Activated CD4-positive, alpha-beta memory T cell treated with anti-CD3 and anti-CD28 coated beads, Interleukin-2, amount 10 ng/mL, durations not matched to agents 7 days and 5 days (primary cell): ENCODE data around the gene ARHGAP36. TPM values are rescaled to one million over a fixed set of nuclear protein-coding genes. Genes with fewer than 3 reads are reported as not detected.

ENCODE experiments used
- CTCF ChIA-PET: fragments of 350-600 bp; sonication (Branson Sonifier 250); formaldehyde crosslinking; loops from one replicate; lab custom pipeline; 2021; ENCODE audit warnings: antibody characterized with exemption, inconsistent platforms; lab: Charles Lee
- POLR2A ChIA-PET: fragments of 350-600 bp; sonication (Branson Sonifier 250); formaldehyde crosslinking; loops from one replicate; lab custom pipeline; 2021; ENCODE audit warnings: antibody characterized with exemption; lab: Charles Lee
- DNase-seq: peaks from one replicate; pipeline ENCODE4 v3.0.0-alpha.2; 2020
- H3K27ac Mint-ChIP-seq: one replicate; pipeline ENCODE4 v1.8.0; 2021; ENCODE audit warnings: mild to moderate bottlenecking, mixed read lengths
- H3K27me3 Mint-ChIP-seq: one replicate; pipeline ENCODE4 v1.8.0; 2021; ENCODE audit warnings: mixed read lengths
- H3K36me3 Mint-ChIP-seq: one replicate; pipeline ENCODE4 v1.8.0; 2021; ENCODE audit warnings: low read depth, mixed read lengths
- H3K4me1 Mint-ChIP-seq: one replicate; pipeline ENCODE4 v1.8.0; 2021; ENCODE audit warnings: mixed read lengths
- H3K4me3 Mint-ChIP-seq: one replicate; pipeline ENCODE4 v1.8.0; 2021; ENCODE audit warnings: mild to moderate bottlenecking, mixed read lengths
- H3K9me3 Mint-ChIP-seq: one replicate; pipeline ENCODE4 v1.8.0; 2021; ENCODE audit warnings: mixed read lengths
- total RNA-seq, 2 experiments: library from RNA; stranded (reverse); gene quantifications; one replicate each; pipeline ENCODE4 v1.2.3, GENCODE V29; 2021

Gene ARHGAP36
- total RNA-seq, 2 experiments from 2014 or later: not detected

DNA sequence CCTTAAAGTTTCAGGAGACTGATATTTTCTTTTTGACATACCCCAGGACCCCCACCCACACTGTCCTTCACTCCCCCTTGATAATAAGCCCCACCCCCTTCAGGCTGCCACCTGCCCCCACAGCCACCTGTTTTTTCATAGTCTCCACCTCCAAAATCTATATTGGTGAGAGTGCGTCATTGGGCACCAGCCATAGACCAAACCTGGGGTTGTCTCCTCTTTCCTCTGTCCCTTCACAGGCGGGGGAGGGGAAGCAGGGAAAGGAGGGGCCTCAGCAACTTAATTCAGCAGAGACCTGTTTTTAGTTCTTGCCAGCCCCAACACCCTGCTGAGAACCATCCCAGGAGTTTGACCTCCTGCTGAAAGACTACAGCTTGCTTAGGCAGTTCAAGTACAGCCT is 1.1 kb downstream of the ARHGAP36 start:
- no peak for DNase-seq
- ChIA-PET POLR2A (no interaction called here), CTCF (no interaction called here)
- no peaks in the 10 kb centered on the region for H3K36me3 Mint-ChIP-seq
- peaks cover 21% of the 10 kb centered on the region for H3K27me3 Mint-ChIP-seq
- no peaks in the 10 kb centered on the region for H3K9me3 Mint-ChIP-seq
- no peak overlapping the region for H3K4me3 Mint-ChIP-seq
- no peaks in the 10 kb centered on the region for H3K4me1 Mint-ChIP-seq
- no peak overlapping the region for H3K27ac Mint-ChIP-seq

DNA sequence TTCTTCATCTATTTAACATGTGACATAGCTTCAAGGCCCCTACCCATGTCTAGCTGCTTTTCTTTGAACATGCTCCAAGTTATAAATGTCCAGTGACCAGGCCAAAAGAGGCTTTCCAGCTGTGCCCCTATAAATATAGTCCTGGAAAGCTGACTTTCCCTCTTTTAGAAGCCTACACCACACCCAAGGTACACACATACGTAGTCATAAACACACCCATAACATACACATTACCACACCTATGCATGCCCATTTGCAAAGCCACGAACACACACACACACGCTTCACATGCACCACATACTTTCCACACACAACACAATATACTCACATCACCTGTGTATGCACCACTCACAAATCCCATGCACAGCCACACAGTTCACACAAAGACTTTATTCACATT is 2.0 kb downstream of the ARHGAP36 start:
- Mint-ChIP-seq H3K4me3 (no peak overlapping the region), H3K27me3 (peaks cover 21% of the 10 kb centered on the region), H3K4me1 (no peaks in the 10 kb centered on the region), H3K27ac (no peak overlapping the region), H3K9me3 (no peaks in the 10 kb centered on the region), H3K36me3 (no peaks in the 10 kb centered on the region)
- DNase-seq: no peak
- CTCF ChIA-PET: no interaction called here
- POLR2A ChIA-PET: no interaction called here

DNA sequence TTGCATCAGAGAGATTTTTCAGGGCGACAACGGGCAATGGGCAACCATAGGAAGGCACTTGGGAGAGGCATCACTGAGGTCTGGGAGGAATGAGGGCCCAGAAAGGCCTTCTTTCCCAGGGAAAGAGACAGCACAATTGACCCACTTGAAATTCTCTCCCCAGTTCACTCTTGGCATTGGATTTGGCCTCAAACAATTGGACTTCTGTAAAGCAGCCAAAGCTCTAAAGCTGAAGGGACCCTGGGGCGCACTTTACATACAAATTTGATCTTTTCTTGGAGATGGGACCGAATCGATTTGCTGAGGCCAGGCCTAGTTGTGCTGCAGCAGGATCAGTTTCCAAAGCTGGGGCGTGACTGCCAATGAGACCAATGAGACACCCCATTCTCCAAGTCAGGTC is 3.2 kb downstream of the ARHGAP36 start:
- POLR2A ChIA-PET: no interaction called here
- peaks cover 21% of the 10 kb centered on the region for H3K27me3 Mint-ChIP-seq
- H3K36me3 Mint-ChIP-seq: no peaks in the 10 kb centered on the region
- no peak overlapping the region for H3K27ac Mint-ChIP-seq
- no peaks in the 10 kb centered on the region for H3K9me3 Mint-ChIP-seq
- no peak overlapping the region for H3K4me3 Mint-ChIP-seq
- no peak for DNase-seq
- CTCF ChIA-PET: no interaction called here
- H3K4me1 Mint-ChIP-seq: no peaks in the 10 kb centered on the region

DNA sequence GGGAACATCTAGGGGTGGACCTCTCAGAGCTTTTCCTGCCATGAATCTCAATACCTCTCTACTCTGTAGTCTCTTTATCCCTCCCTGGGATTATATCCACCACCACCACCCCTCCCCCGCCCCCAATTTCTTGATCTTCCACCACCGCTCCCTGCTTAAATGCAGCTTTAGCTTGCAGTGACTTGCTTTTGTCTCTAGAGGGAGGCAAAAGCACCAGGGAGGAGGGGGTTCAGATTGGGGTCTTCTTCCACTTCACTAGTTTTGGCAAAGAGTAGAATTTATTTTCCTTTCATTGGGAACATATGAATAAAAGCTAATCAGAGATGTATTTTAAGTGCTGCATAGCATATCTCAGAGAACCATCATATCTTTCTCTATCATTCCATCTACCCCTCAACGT is 5.5 kb downstream of the ARHGAP36 start:
- H3K27me3 Mint-ChIP-seq: peaks cover 25% of the 10 kb centered on the region
- H3K4me1 Mint-ChIP-seq: no peaks in the 10 kb centered on the region
- CTCF ChIA-PET: no interaction called here
- DNase-seq: no peak
- no peak overlapping the region for H3K4me3 Mint-ChIP-seq
- no peaks in the 10 kb centered on the region for H3K9me3 Mint-ChIP-seq
- POLR2A ChIA-PET: no interaction called here
- H3K27ac Mint-ChIP-seq: no peak overlapping the region
- H3K36me3 Mint-ChIP-seq: no peaks in the 10 kb centered on the region

DNA sequence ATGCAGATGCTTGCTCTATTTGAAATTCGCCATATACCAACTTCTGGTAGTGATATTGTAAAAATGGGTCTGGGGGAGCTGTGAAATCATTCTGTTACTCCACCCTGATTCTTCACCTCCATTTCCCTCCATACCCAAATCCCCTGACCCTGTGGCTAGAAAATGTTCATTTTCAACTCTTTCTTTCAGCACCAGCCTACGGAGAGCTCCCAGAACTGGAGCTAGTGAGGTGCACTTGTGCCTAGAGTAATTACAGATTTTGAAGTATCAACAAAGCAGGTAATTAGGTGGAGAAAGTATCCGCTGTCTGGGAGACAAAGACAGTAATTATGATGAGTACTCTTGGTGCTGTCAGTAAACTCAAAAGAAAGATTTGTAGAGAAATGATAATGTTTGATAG is 8.1 kb downstream of the ARHGAP36 start:
- Mint-ChIP-seq H3K4me3 (no peak overlapping the region), H3K36me3 (no peaks in the 10 kb centered on the region), H3K9me3 (no peaks in the 10 kb centered on the region), H3K27me3 (peaks cover 22% of the 10 kb centered on the region), H3K27ac (no peak overlapping the region), H3K4me1 (no peaks in the 10 kb centered on the region)
- CTCF ChIA-PET: no interaction called here
- DNase-seq: no peak
- POLR2A ChIA-PET: no interaction called here

DNA sequence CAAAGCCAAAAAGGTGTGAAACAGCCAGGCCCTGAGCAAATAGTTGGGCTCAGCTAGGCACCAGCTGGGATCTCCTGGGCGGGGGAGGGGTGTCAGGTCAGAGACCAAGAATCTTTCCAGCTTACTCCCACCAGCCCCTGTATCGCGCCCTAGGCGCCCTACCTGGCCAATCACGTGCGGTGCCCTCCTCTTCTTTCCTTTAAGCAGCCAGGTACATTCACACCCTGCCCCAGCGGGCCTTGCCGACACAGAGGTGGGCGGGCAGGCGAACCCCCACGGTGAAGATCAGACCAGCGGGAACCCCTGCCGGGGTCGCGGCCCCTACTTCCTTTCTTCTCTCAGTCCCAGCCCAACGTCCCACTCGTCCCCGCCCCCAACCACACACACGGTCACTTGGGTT is 9.1 kb downstream of the ARHGAP36 start:
- CTCF ChIA-PET: no interaction called here
- H3K27me3 Mint-ChIP-seq: peaks cover 29% of the 10 kb centered on the region
- no peaks in the 10 kb centered on the region for H3K4me1 Mint-ChIP-seq
- POLR2A ChIA-PET: no interaction called here
- H3K27ac Mint-ChIP-seq: no peak overlapping the region
- H3K4me3 Mint-ChIP-seq: no peak overlapping the region
- H3K36me3 Mint-ChIP-seq: no peaks in the 10 kb centered on the region
- no peak for DNase-seq
- no peaks in the 10 kb centered on the region for H3K9me3 Mint-ChIP-seq

DNA sequence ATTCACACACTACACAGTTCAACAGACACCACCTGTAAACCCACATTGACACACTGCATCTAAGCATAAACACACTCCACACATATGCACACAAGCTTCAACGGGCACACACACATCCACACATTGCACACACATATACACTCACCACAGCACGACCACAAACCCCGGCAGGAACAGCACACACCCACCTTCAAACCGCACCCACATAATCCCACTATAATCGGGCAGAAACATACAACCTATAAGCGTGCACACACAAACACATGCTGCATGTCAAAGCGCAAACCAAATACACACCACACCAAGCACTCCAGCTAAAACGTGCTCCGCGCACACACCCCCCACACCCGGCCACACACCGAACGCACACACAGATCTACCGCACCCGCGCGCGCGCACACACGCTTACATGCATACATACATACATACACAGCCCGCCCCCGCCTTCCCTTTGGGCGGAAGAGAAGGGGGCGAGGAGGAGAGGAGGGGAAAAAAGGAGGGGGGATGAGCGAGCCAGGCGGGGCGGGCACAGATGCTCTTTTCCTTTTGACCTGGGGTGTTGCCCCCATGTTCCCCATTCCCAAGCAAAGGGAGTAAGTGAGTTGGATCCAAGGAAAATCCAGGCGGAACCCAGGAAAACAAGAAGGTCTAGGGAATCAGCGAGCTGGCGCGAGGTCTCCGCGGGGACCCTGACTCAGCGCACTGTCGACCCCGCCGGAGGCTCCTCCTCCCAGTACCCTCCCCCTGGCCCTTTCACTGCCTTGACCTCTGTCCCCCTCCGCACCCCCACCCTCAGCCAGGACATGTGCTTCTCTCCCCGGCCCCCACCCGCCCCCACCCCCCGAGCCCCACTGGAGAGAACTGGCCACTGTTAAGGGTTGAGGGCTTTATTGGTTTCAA is 9.9 kb downstream of the ARHGAP36 start:
- Mint-ChIP-seq H3K27me3 (peaks cover 33% of the 10 kb centered on the region), H3K4me3 (no peak overlapping the region), H3K27ac (no peak overlapping the region), H3K4me1 (no peaks in the 10 kb centered on the region), H3K9me3 (no peaks in the 10 kb centered on the region), H3K36me3 (no peaks in the 10 kb centered on the region)
- DNase-seq: no peak
- POLR2A ChIA-PET: no interaction called here
- CTCF ChIA-PET: no interaction called here

DNA sequence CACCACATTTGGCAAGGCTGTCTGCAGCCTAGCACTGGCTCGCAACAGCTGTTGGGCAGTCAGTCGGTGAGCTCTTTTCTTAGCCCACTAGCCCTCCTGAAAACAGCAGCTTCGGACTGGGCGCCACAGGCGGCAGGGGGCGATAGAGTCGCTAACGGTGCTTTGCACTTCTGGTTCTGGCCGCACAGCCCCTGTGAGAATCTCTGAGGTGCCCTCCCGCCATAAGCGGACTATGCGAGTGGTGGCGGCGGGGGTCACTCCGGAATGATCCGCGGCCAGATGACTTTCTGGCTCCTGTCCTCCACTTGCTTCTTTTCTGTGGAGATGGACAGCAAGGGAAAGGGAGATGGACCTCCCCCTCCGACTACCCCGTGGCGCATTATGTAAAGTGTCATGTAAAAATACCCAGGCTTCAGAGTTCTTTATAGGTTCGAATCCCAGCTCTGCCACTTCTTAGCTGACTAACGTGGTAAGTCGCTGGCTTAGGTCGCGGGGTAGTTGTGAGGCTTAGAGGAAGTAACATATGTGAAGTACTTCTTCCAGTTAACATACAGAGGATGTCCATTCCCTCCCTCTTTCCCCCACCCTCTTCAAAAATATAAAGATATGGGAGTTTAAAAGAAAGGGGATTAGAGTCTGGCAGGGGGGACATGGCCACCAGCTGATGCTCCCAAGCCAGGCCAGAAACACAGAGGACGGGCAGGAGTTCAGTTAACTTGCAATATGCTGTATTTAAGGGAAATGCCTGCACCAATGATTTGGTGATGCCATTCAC is 11.0 kb downstream of the ARHGAP36 start:
- H3K27me3 Mint-ChIP-seq: peaks cover 33% of the 10 kb centered on the region
- CTCF ChIA-PET: no interaction called here

DNA sequence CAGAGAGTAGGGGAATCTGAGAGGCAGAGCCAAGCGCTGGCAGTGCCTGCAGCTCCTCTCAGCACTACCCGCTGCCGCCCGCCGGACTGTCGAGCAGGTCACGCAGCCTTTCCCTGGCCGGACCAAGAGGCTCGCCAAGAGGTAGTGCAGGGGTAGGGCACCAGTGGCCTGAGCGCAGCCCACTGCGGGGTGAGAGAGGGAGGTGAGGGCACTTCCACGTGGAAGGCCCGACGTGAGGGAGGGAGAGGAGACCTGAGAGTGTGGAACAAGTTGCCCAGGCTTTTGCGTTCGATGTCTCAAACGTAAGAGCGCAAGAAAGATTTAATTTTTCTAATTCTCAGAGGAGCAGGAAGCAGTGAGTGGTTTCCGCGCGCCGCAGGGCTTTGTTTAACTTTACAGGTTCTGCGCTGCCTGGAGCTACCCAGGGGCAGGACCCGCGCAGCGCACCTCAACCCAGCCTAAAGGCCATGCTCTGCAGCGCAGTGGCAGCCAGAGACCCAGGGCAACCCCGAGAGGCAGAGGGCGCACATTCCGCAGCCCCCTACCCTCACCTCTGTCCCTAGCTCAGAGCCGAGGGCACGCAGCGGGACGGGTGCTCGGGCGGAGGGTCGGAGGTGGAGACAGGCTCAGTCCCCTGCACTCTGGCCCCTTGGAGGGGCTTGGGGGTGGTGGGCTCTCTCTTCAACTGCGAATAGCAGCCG is 14.9 kb downstream of the ARHGAP36 start:
- Mint-ChIP-seq H3K4me1 (no peaks in the 10 kb centered on the region), H3K36me3 (no peaks in the 10 kb centered on the region), H3K9me3 (no peaks in the 10 kb centered on the region), H3K27me3 (peaks cover 31% of the 10 kb centered on the region), H3K4me3 (no peak overlapping the region), H3K27ac (no peak overlapping the region)
- ChIA-PET CTCF (no interaction called here), POLR2A (no interaction called here)
- no peak for DNase-seq

More for the DNA sequence above, 11.0 kb downstream of the ARHGAP36 start:
- no peak overlapping the region for H3K27ac Mint-ChIP-seq
- no peak for DNase-seq
- no peaks in the 10 kb centered on the region for H3K9me3 Mint-ChIP-seq
- no peaks in the 10 kb centered on the region for H3K36me3 Mint-ChIP-seq
- H3K4me3 Mint-ChIP-seq: no peak overlapping the region
- POLR2A ChIA-PET: no interaction called here
- no peaks in the 10 kb centered on the region for H3K4me1 Mint-ChIP-seq

DNA sequence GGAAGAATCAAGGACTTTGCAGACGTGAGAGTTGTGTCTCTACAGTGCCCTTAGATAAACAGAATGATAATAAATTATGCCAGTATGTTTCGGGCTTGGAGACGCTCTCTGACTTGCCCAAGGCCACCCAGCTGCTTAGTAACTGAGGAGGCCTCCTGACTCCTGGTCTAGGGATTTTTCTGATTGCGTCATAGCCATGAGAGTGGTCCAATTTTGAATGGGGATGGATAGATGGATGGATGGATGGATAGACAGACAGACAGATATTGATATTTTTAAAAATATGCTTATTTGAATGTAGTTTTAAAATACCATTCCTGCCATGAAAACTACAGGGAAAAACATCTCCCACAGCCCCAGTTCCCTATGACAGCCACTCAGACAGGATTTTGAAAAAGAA is 15.5 kb downstream of the ARHGAP36 start:
- Mint-ChIP-seq H3K9me3 (no peaks in the 10 kb centered on the region), H3K4me3 (no peak overlapping the region), H3K36me3 (no peaks in the 10 kb centered on the region), H3K27ac (no peak overlapping the region), H3K4me1 (no peaks in the 10 kb centered on the region), H3K27me3 (peaks cover 32% of the 10 kb centered on the region)
- CTCF ChIA-PET: no interaction called here
- POLR2A ChIA-PET: no interaction called here
- no peak for DNase-seq

DNA sequence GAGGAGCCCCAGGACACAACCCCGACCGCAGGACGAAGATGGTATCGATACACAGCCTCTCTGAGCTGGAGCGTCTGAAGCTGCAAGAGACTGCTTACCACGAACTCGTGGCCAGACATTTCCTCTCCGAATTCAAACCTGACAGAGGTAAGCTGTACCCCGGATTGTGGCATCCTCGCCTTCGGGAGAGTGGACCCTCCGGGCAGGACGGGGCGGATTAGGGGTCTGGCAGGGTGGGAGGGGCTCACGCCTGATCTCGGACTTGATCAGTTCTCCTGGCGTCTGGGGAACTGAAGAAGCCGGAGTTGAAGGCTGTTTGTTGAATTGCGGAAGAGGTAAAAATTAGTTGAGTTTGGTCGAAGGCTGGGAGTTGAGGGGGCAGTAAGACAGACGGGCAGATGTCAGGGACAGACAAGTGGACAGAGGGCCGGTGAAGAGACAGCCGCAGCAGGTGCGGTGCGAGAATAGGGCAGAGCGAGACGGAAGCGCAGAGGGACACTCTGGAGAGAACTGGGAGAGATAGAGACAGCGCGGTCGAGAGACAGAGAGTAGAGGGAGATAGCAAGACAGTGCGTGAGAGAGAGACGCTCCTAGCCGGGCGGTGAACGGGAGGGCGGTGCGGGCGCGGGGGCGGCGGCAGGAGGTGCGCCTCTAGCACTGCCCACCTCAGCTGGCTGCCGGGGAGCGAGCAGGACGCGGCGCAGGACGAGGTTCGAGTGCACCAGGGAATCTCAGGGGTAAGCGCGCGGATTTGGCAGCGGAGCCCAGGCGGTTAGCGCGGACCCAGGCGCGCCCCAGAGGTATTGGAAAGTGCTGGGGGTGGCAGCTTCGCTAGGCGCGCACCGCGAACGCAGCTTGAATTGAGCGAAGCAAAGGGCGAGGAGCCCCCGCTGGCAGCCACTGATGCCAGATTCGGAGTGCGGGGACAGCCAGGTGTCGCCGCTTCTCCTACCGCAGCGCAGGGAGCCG is 23.9 kb downstream of the ARHGAP36 start:
- no peak overlapping the region for H3K4me3 Mint-ChIP-seq
- ChIA-PET CTCF (no interaction called here), POLR2A (no interaction called here)
- H3K27me3 Mint-ChIP-seq: peaks cover 43% of the 10 kb centered on the region
- DNase-seq: no peak
- peaks cover 4% of the 10 kb centered on the region for H3K4me1 Mint-ChIP-seq
- no peak overlapping the region for H3K27ac Mint-ChIP-seq
- H3K9me3 Mint-ChIP-seq: no peaks in the 10 kb centered on the region
- no peaks in the 10 kb centered on the region for H3K36me3 Mint-ChIP-seq

DNA sequence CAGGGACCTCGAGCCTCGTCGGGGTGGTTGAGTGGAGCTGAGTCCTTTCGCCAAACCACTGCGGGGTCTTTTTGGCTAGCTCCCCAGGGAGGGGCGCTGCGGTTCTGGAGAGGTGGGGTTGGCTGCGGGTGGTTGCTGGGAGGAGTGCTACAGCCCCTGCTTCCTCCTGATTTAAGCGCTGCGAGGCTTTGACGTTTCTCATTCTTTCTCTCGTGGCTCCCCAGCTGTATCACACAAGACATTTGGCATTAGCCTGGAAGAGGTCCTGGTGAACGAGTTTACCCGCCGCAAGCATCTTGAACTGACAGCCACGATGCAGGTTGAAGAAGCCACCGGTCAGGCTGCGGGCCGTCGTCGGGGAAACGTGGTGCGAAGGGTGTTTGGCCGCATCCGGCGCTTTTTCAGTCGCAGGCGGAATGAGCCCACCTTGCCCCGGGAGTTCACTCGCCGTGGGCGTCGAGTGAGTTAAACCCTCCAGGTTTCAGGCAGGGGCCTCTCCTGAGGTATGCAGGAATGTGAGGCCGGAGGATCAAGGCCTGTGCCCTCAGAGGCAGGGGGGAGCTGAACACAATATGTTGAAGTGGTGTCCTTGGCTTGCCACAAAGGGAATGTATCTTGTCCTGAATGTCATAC is 25.5 kb downstream of the ARHGAP36 start:
- no peak overlapping the region for H3K27ac Mint-ChIP-seq
- no peaks in the 10 kb centered on the region for H3K9me3 Mint-ChIP-seq
- no peaks in the 10 kb centered on the region for H3K36me3 Mint-ChIP-seq
- no peak for DNase-seq
- CTCF ChIA-PET: no interaction called here
- POLR2A ChIA-PET: no interaction called here
- no peak overlapping the region for H3K4me3 Mint-ChIP-seq
- H3K27me3 Mint-ChIP-seq: peaks cover 42% of the 10 kb centered on the region
- peaks cover 4% of the 10 kb centered on the region for H3K4me1 Mint-ChIP-seq
